Osteoblast (primary cell): ENCODE data around the gene JPH4. TPM values are rescaled to one million over a fixed set of nuclear protein-coding genes. Genes with fewer than 3 reads are reported as not detected.

Source experiments
- DNase-seq: peaks from one replicate; pipeline ENCODE4 v3.0.0; 2011; ENCODE audit warnings: low spot score, mixed read lengths; ENCODE audit not compliant: insufficient read length; ENCODE audit errors: missing footprints
- H2AFZ ChIP-seq: 2 replicates; pipeline ENCODE4 v1.6.0; 2011; ENCODE audit warnings: mild to moderate bottlenecking, low read length
- H3K27ac ChIP-seq: 2 replicates; pipeline ENCODE4 v1.5.1; 2011; ENCODE audit warnings: mild to moderate bottlenecking, low read depth, low read length, moderate library complexity
- H3K27me3 ChIP-seq: 2 replicates; pipeline ENCODE4 v1.6.0; 2012; ENCODE audit warnings: mild to moderate bottlenecking, control low read depth, inconsistent platforms, low read length, moderate library complexity; ENCODE audit not compliant: insufficient read depth
- H3K36me3 ChIP-seq: 2 replicates; pipeline ENCODE4 v1.5.1; 2011; ENCODE audit warnings: mild to moderate bottlenecking, low read length, control low read depth, moderate library complexity; ENCODE audit not compliant: insufficient read depth
- H3K4me1 ChIP-seq: 2 replicates; pipeline ENCODE4 v1.5.1; 2011; ENCODE audit warnings: mild to moderate bottlenecking, low read length, control low read depth, moderate library complexity; ENCODE audit not compliant: insufficient read depth
- H3K4me2 ChIP-seq: 2 replicates; pipeline ENCODE4 v1.6.0; 2011; ENCODE audit warnings: mild to moderate bottlenecking, low read length; ENCODE audit not compliant: insufficient read depth
- H3K4me3 ChIP-seq: fragments of 200-600 bp; sonication (generic); 3 replicates; pipeline ENCODE4 v1.5.1; 2012; ENCODE audit warnings: mild to moderate bottlenecking, low read length, inconsistent platforms; ENCODE audit not compliant: insufficient read depth
- H3K79me2 ChIP-seq: 2 replicates; pipeline ENCODE4 v1.6.0; 2012; ENCODE audit warnings: mild to moderate bottlenecking, low read length, control low read depth, inconsistent platforms; ENCODE audit not compliant: insufficient read depth
- H3K9me3 ChIP-seq: 2 replicates; pipeline ENCODE4 v1.5.1; 2011; ENCODE audit warnings: low read depth, low read length, control low read depth
- H4K20me1 ChIP-seq: 2 replicates; pipeline ENCODE4 v1.6.0; 2012; ENCODE audit warnings: mild to moderate bottlenecking, low read length, control low read depth; ENCODE audit not compliant: insufficient read depth
- CTCF ChIP-seq: IDR thresholded peaks from 2 replicates; pipeline ENCODE4 v1.5.1; 2011; ENCODE audit warnings: mild to moderate bottlenecking, low read depth, low read length, moderate library complexity; ENCODE audit errors: extremely low read depth
- total RNA-seq: library from RNA; depleted of rRNA; stranded (reverse); fragments of >200 nt; gene quantifications from 2 replicates; pipeline ENCODE4 v1.2.3, GENCODE V29; 2012

The JPH4 gene
- total RNA-seq, 1 donor = not detected

- no peaks in the 10 kb centered on the region for H4K20me1 ChIP-seq
- no peak for TF ChIP-seq CTCF
- no peak overlapping the region for H2AFZ ChIP-seq
- H3K4me3 ChIP-seq = no peak overlapping the region
- no peak overlapping the region for H3K27ac ChIP-seq
- no peaks in the 10 kb centered on the region for H3K4me1 ChIP-seq
- no peaks in the 10 kb centered on the region for H3K27me3 ChIP-seq
- DNase-seq = no peak
- H3K36me3 ChIP-seq = no peaks in the 10 kb centered on the region
- H3K9me3 ChIP-seq = peaks cover 6% of the 10 kb centered on the region
- no peaks in the 10 kb centered on the region for H3K79me2 ChIP-seq
- no peak overlapping the region for H3K4me2 ChIP-seq
Observed at GRCh38 chr14:23623962-23624361, 45.4 kb upstream of the JPH4 start.

- H3K4me3 ChIP-seq = no peak overlapping the region
- H4K20me1 ChIP-seq = no peaks in the 10 kb centered on the region
- no peak overlapping the region for H3K4me2 ChIP-seq
- no peak for DNase-seq
- H3K79me2 ChIP-seq = no peaks in the 10 kb centered on the region
- no peaks in the 10 kb centered on the region for H3K36me3 ChIP-seq
- H2AFZ ChIP-seq = no peak overlapping the region
- H3K27ac ChIP-seq = no peak overlapping the region
- H3K27me3 ChIP-seq = no peaks in the 10 kb centered on the region
- no peaks in the 10 kb centered on the region for H3K4me1 ChIP-seq
- no peak for TF ChIP-seq CTCF
- peaks cover 6% of the 10 kb centered on the region for H3K9me3 ChIP-seq
Observed at GRCh38 chr14:23622990-23623389, 44.4 kb upstream of the JPH4 start.

GRCh38 chr14:23621932-23622730, 43.5 kb upstream of the JPH4 start:
- Histone ChIP-seq H4K20me1 (no peaks in the 10 kb centered on the region), H3K27me3 (no peaks in the 10 kb centered on the region), H3K27ac (no peak overlapping the region), H2AFZ (no peak overlapping the region), H3K4me2 (no peak overlapping the region), H3K9me3 (peaks cover 6% of the 10 kb centered on the region), H3K4me1 (no peaks in the 10 kb centered on the region), H3K36me3 (no peaks in the 10 kb centered on the region), H3K4me3 (no peak overlapping the region), H3K79me2 (no peaks in the 10 kb centered on the region)
- no peak for TF ChIP-seq CTCF
- no peak for DNase-seq

- H3K4me1 ChIP-seq = no peaks in the 10 kb centered on the region
- H4K20me1 ChIP-seq = no peaks in the 10 kb centered on the region
- H3K4me2 ChIP-seq = no peak overlapping the region
- no peak overlapping the region for H3K4me3 ChIP-seq
- H3K36me3 ChIP-seq = no peaks in the 10 kb centered on the region
- H3K9me3 ChIP-seq = peaks cover 6% of the 10 kb centered on the region
- TF ChIP-seq CTCF = no peak
- H3K79me2 ChIP-seq = no peaks in the 10 kb centered on the region
- no peak for DNase-seq
- H3K27me3 ChIP-seq = no peaks in the 10 kb centered on the region
- no peak overlapping the region for H2AFZ ChIP-seq
- no peak overlapping the region for H3K27ac ChIP-seq
Observed at GRCh38 chr14:23621204-23621931, 42.8 kb upstream of the JPH4 start.
